Ishikawa (cell line): ENCODE measurements around the gene COA5.

Source experiments
- CEBPB ChIP-seq: IDR thresholded peaks from 2 replicates; pipeline ENCODE4 v1.6.1; 2012
- CREB1 ChIP-seq: IDR thresholded peaks from 2 replicates; pipeline ENCODE4 v1.6.1; 2012; ENCODE audit warnings: low read depth
- EGR1 ChIP-seq: IDR thresholded peaks from 2 replicates; pipeline ENCODE4 v1.6.1; 2012
- EP300 ChIP-seq: IDR thresholded peaks from 2 replicates; pipeline ENCODE4 v1.6.1; 2012; ENCODE audit warnings: borderline replicate concordance
- FOXM1 ChIP-seq: IDR thresholded peaks from 2 replicates; pipeline ENCODE4 v1.6.1; 2012; ENCODE audit warnings: low read depth, borderline replicate concordance
- NFIC ChIP-seq: IDR thresholded peaks from 2 replicates; pipeline ENCODE4 v1.6.1; 2012
- RAD21 ChIP-seq: IDR thresholded peaks from 2 replicates; pipeline ENCODE4 v1.6.1; 2012; ENCODE audit warnings: low read depth
- TAF1 ChIP-seq: IDR thresholded peaks from 2 replicates; pipeline ENCODE4 v1.6.1; 2012; ENCODE audit warnings: low read depth, mild to moderate bottlenecking
- TCF12 ChIP-seq: IDR thresholded peaks from 2 replicates; pipeline ENCODE4 v1.6.1; 2012; ENCODE audit warnings: low read depth
- TEAD4 ChIP-seq: IDR thresholded peaks from 2 replicates; pipeline ENCODE4 v1.6.1; 2012
- YY1 ChIP-seq: IDR thresholded peaks from 2 replicates; pipeline ENCODE4 v1.6.1; 2012; ENCODE audit warnings: low read depth
- ZBTB7A ChIP-seq: IDR thresholded peaks from 2 replicates; pipeline ENCODE4 v1.6.1; 2012; ENCODE audit warnings: low read depth
- TF ChIP-seq, protein P1 (sequence below): IDR thresholded peaks from 2 replicates; pipeline ENCODE4 v1.6.1; 2012
- TF ChIP-seq, protein P2 (sequence below): IDR thresholded peaks from 2 replicates; pipeline ENCODE4 v1.6.1; 2012; ENCODE audit warnings: low read depth, mild to moderate bottlenecking
- TF ChIP-seq, protein P3 (sequence below): IDR thresholded peaks from 2 replicates; pipeline ENCODE4 v1.6.1; 2012

COA5 gene

DNA sequence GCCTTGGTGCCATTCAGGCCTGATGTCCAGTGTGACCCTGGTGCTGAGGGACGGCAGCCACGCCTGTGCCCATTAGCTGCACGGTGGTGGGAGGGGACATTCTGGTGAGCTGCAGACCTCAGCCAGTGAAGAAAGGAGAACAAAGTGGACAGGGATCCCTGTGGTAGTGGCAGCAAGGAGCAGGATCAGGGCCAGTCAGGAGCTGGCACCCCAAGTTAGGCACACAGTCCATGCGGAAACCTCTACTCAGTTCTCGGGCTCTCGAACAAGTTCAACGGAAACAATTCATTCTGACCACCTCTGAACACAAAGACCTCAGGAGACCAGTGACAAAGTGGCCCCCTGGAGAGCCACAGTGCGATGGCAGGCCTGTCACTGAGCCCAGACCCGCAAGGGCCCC, 30.1 kb downstream of the COA5 start:
- TF ChIP-seq ZBTB7A, result no peak
- TF ChIP-seq RAD21, result no peak
- TF ChIP-seq CREB1, result no peak
- TF ChIP-seq NFIC, result no peak
- no peak for TF ChIP-seq TAF1
- no peak for TF ChIP-seq CEBPB
- no peak for TF ChIP-seq TCF12
- no peak for TF ChIP-seq TEAD4
- no peak for TF ChIP-seq EGR1
- TF ChIP-seq FOXM1, result no peak
- TF ChIP-seq, protein P1, sequence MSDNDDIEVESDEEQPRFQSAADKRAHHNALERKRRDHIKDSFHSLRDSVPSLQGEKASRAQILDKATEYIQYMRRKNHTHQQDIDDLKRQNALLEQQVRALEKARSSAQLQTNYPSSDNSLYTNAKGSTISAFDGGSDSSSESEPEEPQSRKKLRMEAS, result no peak
- TF ChIP-seq, protein P2, sequence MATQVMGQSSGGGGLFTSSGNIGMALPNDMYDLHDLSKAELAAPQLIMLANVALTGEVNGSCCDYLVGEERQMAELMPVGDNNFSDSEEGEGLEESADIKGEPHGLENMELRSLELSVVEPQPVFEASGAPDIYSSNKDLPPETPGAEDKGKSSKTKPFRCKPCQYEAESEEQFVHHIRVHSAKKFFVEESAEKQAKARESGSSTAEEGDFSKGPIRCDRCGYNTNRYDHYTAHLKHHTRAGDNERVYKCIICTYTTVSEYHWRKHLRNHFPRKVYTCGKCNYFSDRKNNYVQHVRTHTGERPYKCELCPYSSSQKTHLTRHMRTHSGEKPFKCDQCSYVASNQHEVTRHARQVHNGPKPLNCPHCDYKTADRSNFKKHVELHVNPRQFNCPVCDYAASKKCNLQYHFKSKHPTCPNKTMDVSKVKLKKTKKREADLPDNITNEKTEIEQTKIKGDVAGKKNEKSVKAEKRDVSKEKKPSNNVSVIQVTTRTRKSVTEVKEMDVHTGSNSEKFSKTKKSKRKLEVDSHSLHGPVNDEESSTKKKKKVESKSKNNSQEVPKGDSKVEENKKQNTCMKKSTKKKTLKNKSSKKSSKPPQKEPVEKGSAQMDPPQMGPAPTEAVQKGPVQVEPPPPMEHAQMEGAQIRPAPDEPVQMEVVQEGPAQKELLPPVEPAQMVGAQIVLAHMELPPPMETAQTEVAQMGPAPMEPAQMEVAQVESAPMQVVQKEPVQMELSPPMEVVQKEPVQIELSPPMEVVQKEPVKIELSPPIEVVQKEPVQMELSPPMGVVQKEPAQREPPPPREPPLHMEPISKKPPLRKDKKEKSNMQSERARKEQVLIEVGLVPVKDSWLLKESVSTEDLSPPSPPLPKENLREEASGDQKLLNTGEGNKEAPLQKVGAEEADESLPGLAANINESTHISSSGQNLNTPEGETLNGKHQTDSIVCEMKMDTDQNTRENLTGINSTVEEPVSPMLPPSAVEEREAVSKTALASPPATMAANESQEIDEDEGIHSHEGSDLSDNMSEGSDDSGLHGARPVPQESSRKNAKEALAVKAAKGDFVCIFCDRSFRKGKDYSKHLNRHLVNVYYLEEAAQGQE, result no peak
- TF ChIP-seq EP300, result no peak
- TF ChIP-seq YY1, result no peak

DNA sequence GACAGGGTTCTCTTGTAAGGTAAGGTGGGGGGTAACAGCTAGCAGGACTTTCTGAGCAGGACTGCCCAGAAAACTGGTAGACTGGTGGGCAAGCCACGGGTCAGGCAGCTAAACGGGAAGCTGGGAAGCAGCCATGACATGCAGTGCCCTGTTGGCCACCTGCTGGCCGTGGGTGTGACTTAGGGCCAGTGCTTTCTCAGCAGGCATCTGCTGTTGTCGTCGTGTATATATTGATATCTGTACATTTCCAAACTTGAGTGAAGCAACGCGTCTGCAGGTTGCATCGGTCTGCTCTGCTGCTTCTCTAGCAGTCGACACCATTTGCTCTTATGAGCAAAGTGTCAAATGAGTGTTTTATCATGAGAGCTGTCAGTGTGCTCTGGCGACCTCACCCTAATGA, 31.0 kb downstream of the COA5 start:
- TF ChIP-seq CREB1 (no peak), EGR1 (no peak), TCF12 (no peak), EP300 (no peak), YY1 (no peak), TAF1 (no peak), FOXM1 (no peak), CEBPB (no peak), RAD21 (no peak), NFIC (no peak), TEAD4 (no peak), ZBTB7A (no peak)
- TF ChIP-seq, protein P2, result no peak
- TF ChIP-seq, protein P3, sequence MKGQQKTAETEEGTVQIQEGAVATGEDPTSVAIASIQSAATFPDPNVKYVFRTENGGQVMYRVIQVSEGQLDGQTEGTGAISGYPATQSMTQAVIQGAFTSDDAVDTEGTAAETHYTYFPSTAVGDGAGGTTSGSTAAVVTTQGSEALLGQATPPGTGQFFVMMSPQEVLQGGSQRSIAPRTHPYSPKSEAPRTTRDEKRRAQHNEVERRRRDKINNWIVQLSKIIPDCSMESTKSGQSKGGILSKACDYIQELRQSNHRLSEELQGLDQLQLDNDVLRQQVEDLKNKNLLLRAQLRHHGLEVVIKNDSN, result no peak
- TF ChIP-seq, protein P1, result no peak

DNA sequence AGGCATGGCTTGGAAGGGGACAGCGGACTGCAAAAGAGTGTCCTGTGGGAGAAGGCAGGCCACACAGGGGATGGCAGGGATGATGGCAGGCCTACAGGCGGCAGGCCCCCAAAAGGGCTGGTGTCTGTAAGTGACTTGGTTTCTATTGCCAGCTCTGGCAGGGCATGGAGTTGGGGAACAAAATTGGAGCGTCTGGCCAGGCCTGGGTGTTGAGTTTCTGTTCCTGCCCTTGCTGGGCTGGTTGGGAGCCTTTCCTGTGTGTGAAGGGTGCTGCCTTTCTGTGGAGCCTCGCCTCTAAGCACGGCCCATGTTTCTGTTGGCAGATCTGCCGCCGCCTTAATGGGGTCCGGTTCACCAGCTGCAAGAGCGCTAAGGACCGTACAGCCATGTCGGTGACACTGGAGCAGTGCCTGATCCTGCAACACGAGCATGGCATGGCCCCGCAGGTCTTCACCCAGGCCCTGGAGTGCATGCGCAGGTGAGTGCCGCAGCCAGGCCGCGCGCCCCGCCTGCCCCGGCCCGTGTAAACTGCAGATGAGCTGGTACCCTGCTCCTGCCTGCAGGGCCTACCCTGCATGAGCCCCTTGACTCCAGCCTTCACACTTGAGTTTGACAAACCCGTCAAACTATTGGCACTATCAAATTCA, 31.5 kb downstream of the COA5 start:
- no peak for TF ChIP-seq CEBPB
- TF ChIP-seq, protein P3, result no peak

DNA sequence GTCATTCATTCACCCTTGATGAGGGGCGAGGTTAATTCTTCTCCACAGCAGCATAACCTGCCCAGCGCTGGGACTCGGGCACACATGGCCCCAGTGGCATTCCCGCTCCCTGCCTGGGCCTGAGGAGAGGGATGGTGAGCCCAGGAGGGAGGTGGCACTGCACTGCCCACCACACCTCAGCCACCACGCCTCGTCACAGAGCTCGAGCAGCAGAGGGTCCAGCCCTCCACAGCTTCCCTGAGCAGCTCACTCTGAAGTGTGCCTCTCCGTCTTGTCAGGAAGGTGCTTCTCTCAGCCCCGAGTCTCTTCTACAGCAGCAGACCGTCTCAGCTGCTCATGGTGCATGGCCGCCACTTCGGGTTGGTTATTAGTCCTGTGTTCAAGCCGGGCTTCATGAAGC, 34.9 kb downstream of the COA5 start:
- TF ChIP-seq CEBPB (no peak), ZBTB7A (no peak)

DNA sequence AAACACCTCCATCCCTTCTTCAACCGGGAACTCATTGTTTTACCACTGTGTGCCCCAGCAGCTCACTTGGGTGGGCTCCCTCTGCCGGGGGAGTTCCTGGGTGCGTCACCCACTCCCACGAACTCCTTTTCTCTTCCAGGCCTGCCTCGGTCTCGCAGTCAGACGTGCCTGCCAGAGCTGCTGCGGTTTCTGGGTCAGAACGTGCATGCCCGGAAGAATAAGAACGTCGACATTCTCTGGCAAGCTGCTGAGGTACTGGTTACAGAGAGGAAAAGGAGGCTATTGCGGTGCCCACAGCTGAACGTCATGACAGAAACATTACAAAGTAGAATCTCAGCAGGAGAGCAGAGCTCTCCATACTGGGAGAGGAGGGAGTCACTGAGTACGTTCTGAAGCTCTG, 35.6 kb downstream of the COA5 start:
- TF ChIP-seq NFIC (no peak), CREB1 (no peak), TAF1 (no peak), YY1 (no peak), RAD21 (no peak), TEAD4 (no peak), CEBPB (no peak), ZBTB7A (no peak), FOXM1 (no peak), EP300 (no peak)
- TF ChIP-seq, protein P1, result no peak

DNA sequence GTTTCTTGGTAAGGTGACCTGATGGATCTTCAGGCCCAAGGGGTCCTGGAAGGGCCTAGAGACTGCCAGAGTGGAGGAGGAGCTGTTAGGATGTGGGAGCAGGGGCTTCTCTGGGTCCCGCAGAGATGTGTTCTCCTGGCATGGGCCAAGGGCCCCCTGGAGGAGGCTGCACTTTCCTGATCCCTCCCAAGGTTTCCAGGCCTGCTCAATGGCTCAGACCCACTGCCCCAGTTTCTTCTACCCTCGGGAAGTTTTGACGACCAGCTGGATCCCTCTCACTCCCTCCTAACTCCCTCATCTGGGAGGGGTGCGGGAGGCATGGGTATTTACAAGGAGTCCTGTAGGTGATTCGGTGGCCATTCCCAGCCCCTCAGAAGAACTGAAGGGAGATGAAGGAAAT, 36.1 kb downstream of the COA5 start:
- TF ChIP-seq, protein P2, result no peak
- no peak for TF ChIP-seq EGR1
